ENCODE results near the gene ADGRV1.

DNA sequence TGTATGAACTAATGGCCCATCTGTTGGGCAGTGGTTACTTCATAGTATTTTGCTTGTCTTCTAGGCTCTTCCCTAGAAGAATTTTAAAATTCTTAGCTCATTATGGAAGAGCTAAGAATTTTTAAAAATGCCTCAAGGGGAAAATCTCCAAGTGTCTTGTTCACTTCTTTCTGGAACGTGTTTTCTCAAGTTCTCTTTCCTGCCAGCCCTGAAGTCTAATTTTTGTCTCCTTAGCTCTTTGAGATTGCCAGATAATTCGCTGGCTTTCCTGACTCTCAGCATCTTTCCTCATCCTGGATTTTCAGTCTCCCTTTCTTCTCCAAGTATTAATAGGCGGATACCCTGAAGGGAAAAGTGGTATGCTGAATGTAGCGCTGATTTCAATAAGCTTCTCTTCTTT lies 429.1 kb downstream of the ADGRV1 start:
- TF ChIP-seq POLR2AphosphoS5 (IDR thresholded peaks at IDR 0.05; ENCODE audit: borderline replicate concordance, low read depth, low read length) (no peak), EZH2 (IDR thresholded peaks at IDR 0.05) (no peak)

Measured in SK-N-MC (cell line).